ENCODE data around the gene ALG12.
A peak's percentile ranks its signal among the peaks of the same experiment; 100 is the strongest.

Gene ALG12

DNA sequence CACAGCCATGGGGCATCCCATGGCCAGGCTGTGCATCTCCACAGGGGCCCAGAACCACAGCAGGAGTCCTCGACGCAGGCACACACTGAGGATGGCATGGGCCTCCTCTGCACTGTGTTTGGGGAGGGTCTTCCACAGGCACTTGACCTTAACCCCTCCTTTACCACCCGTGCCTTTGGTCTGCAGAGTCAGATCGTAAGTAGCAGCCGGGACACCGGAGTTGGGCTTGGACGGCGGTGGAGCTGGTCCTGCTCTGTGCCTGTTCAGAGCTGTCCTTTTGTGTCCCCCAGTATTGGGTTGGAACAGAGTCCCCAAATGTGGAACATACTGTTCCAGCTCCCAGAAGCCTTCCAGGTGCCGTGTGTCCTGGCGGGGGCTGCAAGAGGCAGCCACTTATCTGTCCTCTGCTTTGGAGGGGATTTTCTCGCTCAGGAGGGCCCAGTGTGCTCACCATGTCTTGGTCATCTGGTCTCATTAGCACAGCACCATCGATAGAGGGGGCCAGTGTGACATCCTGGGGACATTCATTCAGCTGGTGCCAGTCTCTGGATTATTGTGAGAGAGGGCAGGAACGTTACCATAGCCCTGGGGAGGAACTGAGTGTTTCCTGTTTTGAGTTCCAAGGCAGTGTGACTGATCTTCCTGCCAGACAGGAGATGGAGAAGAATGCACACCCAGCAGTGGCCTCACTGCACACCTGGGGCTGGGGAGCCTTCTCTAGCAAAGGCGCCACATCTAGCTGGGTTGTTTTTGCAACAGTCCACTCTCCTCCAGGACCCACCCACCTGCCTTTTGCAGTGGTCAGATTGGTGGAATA is 12.6 kb upstream of the ALG12 start:
- DNase-seq (ENCODE audit: low read depth in 4 of 4, low spot score in 1 of 4), result no peak

GRCh38 chr22:49929994-49930575 is 11.8 kb upstream of the ALG12 start:
- DNase-seq (ENCODE audit: low read depth in 4 of 4, low spot score in 1 of 4), result no peak

DNA sequence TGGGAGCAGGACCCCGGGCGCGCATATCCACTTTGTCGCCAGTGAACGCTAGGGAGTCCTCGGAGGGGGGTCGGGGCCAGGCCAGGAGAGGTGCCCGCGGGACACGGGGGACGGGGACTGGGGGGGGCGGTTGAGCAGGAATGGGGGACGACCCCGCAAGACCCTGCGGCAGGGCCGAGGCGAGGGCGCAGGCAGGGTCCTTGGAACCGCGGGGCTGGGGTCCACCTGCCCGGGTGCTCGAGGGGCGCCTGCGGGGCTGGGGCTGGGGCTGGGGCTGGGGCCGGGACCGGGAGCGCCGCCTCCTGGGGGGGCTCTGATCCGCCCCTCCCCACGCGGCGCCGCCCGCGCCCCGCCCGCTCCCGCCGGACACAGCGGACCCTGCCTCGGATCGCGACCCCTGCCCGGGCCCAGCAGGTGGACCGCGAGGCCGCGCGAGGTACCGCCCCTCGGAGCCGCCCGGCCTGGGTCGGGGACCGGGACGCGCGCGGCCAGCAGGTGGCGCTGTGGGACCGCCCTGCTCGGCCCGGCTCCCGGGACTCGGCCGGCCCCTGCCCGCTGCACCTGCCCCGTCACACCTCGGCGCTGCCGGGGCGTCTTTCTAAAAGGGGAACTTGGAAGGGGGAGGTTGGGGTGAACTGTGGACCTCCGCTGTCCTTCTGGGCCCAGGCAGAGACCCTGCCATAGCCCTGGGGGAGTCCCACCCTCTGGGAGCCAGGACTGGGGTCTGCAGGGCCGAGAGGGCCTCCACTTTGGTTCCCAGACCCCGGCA is 11.2 kb upstream of the ALG12 start:
- peak; percentile 60 to 72 (median 69) for DNase-seq (ENCODE audit: low read depth in 4 of 4, low spot score in 1 of 4)

DNA sequence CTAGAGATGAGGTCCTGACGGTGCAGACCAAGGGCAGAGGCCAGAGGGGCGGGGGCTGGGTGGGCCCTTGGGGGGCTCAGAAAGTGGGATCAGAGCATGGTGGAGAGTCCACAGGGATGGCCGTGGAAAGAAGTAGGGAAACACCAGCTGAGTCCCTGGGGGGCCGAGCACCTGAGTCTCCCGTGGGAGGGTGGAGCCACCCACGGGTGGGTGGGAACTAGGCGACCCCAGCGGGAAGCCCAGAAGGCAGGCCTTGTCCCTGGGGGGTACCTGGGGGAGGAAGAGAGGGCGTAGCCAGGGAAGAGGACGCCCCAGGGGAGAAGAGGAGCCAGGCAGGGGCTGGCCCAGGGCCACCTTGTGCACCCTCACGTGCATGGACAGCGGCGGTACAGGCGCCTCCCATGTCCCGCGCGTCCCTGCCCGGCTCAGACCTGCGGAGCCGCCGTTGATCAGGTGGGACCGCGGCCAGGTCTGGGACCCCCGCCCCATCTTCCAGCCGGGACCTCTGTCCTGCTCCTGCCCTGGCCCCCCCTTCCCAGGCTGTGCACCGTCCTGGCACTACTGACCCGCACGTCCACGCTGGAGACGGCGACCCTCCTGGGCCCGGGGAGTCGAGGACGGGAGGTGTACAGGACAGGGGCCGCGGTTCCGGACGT is 10.4 kb upstream of the ALG12 start:
- no peak for DNase-seq (ENCODE audit: low read depth in 4 of 4, low spot score in 1 of 4)

- DNase-seq (ENCODE audit: low read depth in 4 of 4, low spot score in 1 of 4), result no peak
These were observed 9.9 kb upstream of the ALG12 start for GRCh38 chr22:49928185-49928495.

DNA sequence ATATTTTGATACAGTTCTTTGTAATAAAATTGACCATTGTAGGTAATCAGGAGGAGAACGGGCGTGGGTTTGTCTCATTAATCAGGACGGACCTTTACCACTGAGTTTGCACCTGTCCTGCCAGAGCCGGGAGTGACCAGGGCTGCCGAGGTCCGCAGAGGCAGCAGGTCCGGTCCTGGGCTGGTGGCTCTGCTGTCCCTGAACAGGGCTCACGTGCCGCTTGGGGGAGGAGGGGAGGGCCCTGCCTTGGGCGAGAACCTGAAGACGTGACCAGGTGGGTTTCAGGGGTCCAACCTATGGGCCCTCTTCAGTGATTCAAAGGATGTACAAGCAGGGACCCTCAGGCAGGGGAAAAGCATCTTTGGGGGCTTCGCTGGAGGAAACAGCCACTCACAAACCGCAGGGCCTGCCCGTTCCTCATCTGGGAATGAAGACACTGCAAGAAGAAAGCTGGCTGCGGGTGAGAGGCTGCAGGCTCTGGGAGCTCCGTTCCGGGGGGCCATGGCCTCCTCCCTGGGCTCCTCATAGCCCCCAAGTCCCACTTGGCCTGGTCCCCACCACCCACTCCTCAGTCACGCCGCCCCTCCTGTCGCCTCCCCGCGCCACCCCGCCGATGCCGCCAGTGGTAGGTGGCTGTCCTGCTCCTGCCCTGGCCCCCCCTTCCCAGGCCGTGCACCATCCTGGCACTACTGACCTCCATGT is 9.4 kb upstream of the ALG12 start:
- no peak for DNase-seq (ENCODE audit: low read depth in 4 of 4, low spot score in 1 of 4)

DNA sequence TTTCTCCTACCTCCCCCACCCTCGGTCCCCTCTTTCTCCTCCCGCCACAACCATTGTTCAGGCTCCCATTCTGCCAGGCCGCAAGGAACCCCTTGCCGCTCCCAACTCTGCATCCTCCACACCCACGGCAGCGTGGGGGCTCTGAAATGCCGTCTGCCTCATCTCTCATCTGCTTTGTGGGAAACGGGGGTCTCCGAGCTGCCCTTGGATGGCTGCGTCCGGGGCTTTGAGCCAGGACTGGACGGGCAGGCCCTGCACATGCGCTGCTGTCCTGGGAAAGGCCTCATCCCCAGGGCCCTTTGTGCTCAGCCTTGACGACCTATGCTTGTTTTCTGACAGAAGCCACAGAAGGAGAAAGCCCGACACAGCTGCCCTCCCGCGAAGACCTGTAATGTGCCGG is 8.7 kb upstream of the ALG12 start:
- DNase-seq (ENCODE audit: low read depth in 4 of 4, low spot score in 1 of 4), result no peak

- DNase-seq (ENCODE audit: low read depth in 4 of 4, low spot score in 1 of 4), result peak in 1 of 4 experiments; percentile 42
These were observed 7.4 kb upstream of the ALG12 start for GRCh38 chr22:49925525-49926128.

DNA sequence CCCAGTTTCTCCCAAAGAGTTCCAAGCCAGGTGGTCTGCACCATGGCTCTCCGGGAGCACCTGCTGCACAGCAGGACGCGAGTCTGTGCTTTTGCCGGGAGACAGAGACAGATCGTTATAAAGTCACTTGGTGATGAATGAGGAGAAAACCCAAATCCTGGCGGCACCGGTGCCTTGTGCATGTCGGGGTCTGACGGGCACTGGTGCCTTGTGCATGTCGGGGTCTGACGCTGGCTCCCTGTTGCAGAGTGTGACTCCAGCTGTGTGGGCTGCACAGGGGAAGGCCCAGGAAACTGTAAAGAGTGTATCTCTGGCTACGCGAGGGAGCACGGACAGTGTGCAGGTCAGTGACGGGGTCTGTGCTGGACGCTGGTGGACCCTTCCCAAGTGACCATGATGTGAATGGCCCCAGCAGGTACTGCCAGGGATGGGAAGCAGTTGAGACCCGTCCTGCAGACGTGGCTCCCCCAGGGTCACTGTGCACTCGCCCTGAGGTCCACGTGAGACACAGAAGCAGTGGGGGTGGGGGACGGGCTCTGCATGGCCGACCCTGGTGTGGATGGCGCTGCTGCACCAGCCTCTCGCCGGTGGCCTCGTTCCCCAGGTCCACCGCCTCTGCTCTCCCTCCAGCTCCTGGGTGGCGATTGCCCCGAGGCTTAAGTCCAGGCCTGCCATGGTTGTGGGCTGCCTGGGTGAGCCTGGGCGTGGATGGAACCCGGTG is 6.0 kb upstream of the ALG12 start:
- no peak for DNase-seq (ENCODE audit: low read depth in 4 of 4, low spot score in 1 of 4)

GRCh38 chr22:49923445-49923844 is 5.2 kb upstream of the ALG12 start:
- DNase-seq (ENCODE audit: low read depth in 4 of 4, low spot score in 1 of 4), result no peak

DNA sequence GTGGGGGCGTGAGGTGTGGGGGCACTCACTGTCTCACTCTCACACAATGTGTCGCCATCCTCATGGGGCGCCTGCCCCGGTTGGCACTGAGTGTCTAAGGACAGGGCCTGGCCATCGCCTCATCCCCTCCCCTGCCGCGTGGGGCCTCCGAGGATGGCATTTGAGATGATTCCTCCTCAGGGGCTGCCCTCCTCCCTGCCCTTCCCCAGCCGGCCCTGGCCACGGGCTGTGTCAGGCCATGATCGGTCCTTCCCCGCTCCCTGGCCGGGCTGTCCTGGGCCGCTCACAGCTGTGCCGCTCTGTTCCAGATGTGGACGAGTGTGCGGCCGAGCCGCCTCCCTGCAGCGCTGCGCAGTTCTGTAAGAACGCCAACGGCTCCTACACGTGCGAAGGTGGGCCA is 4.7 kb upstream of the ALG12 start:
- DNase-seq (ENCODE audit: low read depth in 4 of 4, low spot score in 1 of 4), result no peak

DNA sequence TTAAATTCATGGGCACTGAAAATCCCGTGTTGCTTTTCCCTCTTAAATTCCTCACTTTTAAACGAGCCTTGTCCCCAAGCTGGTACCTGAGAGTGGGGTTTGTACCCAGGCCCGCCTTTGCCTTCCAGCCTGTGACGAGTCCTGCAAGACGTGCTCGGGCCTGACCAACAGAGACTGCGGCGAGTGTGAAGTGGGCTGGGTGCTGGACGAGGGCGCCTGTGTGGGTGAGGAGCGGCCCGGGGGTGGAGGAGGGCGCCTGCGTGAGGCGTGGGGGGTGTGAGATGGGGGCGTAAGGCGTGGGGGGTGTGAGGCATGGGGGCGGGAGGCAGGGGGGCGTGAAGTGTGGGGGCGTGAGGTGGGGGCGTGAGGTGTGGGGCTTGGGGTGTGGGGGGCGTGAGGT is 4.2 kb upstream of the ALG12 start:
- no peak for DNase-seq (ENCODE audit: low read depth in 4 of 4, low spot score in 1 of 4)

- DNase-seq (ENCODE audit: low read depth in 4 of 4, low spot score in 1 of 4), result no peak
These were observed 3.5 kb upstream of the ALG12 start for GRCh38 chr22:49921508-49922278.

- DNase-seq (ENCODE audit: low read depth in 4 of 4, low spot score in 1 of 4), result no peak
These were observed 2.6 kb upstream of the ALG12 start for GRCh38 chr22:49920859-49921258.

DNA sequence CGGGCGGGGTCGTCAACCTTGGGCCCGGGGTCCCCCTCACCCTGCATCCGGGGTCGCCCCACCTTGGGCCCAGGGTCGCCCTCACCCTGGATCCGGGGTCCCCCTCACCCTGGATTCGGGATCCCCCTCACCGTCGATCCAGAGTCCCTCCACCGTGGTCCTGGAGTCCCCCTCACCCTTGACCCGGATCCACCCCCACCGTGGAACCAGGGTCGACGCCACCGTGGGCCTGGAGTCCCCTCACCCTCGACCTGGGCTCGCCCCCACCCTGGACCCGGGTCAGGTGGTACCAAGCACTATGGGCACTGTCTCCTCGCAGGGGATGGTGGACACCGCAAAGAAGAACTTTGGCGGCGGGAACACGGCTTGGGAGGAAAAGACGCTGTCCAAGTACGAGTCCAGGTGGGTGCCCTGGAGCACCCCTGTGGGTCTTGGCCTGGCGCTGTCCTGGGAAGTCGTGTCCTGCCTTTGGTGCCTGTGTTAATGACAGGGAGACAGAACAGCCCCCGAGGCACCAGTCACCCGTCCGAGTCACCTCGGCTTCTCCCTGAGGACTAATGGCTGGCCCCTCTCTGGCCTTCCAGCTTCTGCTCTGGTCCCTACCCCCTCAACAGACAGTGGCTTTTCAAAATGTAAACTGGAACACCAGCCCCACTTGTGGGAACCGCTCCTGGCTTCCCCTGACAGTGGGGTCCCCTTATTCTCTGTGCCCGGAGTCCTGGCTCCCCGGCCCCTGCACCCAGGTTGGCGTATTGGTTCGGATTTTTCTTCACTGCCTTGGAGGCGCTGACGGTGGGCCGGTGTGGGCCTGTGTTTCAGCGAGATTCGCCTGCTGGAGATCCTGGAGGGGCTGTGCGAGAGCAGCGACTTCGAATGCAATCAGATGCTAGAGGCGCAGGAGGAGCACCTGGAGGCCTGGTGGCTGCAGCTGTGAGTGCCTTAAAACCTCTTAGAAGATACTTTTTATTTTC is 958 bp upstream of the ALG12 start:
- no peak for DNase-seq (ENCODE audit: low read depth in 4 of 4, low spot score in 1 of 4)

- DNase-seq (ENCODE audit: low read depth in 4 of 4, low spot score in 1 of 4), result no peak
These were observed 1.4 kb downstream of the ALG12 start for GRCh38 chr22:49916831-49917230.

GRCh38 chr22:49915610-49916009 is 2.6 kb downstream of the ALG12 start:
- DNase-seq (ENCODE audit: low read depth in 4 of 4, low spot score in 1 of 4), result no peak

DNA sequence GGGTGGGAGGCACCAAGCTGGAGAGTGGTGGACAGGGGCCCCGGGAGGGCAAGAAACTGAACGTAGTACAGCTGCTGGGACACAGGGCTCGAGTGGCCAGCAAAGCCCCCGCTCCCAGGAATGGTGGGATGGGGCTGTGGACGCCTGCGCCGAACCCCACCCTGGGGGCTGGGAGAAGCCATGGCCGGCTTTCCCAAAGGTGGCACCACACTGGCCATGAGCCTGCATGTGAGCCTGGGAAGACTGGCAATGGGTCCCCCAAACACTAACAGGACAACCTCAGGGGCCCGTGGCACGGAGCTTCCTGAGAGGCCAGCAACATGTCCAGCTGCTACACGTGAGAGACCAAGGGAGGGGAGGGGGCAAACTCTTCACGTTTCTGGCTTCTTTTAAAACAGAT is 4.0 kb downstream of the ALG12 start:
- DNase-seq (ENCODE audit: low read depth in 4 of 4, low spot score in 1 of 4), result no peak

Data from stimulated activated CD4-positive, alpha-beta T cell treated with anti-CD3 and anti-CD28 coated beads, Interleukin-1b, Interleukin-23, amount 100 ng/mL, for 24 hours (primary cell).